HG02678 (cell line): ENCODE measurements around the gene S100Z.
"Not testable (repeated sequence)": the region's sequence is repeated elsewhere in the genome, so short reads cannot be mapped to it uniquely, and the experiment has no call there.

ENCODE experiments used
- ATAC-seq: cut with Tn5 transposase; IDR thresholded peaks from one replicate; pipeline ENCODE4 v1.9.1; 2021; ENCODE audit warnings: mild to moderate bottlenecking, moderate library complexity; ENCODE audit not compliant: unreplicated experiment

S100Z gene

DNA sequence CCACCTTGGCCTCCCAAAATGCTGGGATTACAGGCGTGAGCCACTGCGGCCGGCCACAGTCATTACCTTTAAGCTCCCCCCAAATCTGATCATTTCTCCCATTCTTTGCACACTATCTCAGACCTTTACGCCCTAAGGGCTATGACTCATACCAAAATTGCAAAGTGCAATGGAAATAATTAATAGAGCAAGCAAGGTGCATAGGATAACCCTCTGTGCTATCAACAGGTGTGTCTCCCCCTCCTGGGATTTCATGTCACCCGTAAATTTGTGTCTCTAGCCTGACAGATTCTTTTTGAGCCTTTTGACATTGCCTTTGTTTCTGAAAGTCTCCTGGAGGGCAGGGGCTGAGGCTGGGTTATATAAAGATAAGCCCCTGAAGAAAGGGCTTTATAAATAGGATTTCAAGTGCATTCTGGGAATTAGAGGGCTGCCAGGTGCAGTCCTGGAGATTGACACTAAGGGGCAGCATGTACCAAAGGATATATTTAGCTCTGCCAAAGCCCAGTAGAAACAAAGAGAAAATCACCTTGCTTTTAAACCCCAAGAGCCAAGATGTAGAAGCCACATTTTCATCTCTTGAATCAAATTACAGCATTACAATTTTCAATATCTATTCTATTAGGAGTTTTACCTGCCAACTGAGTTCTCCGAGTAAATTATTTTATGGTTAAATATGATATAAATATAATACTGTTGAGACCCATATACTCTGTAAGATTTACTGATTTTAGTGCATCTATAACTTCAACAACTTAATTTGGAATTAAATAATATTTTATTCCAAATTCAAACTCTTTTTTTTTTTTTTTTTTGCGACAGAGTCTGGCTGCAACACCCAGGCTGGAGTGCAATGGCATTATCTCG is 18.2 kb downstream of the S100Z start:
- peak; percentile 71 for ATAC-seq

- no peak for ATAC-seq
Measured at GRCh38 chr5:76870046-76870445, 20.2 kb downstream of the S100Z start.

GRCh38 chr5:76874088-76874581 is 24.3 kb downstream of the S100Z start:
- no peak for ATAC-seq

DNA sequence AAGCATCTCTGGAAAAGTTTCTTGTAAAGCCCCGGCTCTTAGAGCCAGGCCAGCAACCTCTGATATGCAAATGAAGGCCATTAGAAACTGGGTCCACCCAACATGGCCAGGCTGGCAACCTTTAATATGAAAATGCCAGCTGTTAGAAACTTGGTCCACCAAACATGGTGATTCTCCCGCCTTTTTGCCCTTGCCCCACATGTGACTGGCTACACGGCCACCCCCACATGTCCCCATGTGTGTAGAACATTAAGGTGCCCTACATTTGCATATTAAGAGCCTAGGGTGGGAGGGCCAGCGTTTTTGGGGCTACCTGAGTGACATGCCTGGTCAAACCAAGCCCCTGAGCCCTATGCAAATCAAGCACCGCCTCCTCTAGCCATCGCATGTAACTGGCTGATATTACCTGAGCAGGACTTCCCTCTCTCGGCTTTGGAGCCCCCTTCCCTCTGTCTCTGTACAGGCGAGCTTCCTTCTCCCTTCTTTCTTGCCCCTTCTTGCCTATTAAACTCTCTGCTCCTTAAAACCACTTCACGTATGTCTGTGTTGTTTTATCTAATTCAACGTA is 39.0 kb downstream of the S100Z start:
- ATAC-seq, result no peak

- ATAC-seq, result no peak
Measured at GRCh38 chr5:76893294-76893693, 43.5 kb downstream of the S100Z start.

DNA sequence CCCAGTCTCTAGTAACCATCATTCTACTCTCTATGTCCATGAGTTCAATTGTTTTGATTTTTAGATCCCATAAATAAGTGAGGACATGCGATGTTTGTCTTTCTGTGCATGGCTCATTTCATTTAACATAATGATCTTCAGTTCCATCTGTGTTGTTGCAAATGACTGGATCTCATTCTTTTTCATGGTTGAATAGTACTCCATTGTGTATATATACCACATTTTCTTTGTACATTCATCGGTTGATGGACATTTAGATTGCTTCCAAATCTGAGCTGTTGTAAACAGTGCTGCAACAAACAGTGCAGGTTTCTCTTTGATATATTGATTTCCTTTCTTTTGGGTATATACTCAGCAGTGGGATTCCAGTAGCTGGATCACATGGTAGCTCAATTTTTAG is 46.4 kb downstream of the S100Z start:
- no peak for ATAC-seq

DNA sequence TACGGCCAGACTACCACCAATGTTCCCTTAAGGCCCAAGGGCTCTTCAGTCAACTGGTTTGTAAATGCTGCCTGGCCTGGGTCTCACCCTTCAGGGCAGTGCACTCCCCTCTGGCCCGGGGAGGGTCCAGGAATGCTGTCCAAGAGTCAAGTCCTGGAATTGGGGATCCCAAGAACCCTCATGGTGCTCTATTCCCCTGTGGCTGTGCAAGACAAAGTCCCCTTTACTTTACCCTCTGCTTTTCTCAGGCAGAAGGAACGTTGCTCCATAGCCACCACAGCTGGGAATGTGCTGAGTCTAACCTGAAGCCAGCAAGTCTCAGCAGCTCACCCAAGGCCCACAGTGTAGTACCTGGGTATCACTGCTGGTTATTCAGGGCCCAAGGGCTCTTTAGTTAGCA is 51.7 kb downstream of the S100Z start:
- ATAC-seq, result no peak

DNA sequence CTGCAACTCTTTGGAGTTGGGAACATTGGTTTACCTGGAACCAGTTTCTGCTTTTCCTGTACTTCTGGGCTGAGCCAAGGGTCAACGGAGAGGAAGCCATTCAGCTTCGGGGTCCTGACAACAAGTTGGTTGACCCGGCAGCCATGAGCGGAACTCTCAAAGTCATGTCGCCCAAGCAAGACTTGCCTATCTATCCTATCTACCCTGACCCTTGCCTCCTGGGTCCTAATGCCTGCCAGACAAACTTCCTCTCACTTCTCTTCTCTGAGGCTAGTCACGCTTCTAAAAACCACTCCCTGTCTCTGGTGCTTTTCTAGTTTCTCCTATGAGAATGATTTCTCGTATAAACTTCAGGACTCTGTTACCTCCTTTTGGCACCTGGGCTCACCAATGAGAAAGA is 58.4 kb downstream of the S100Z start:
- ATAC-seq, result no peak

GRCh38 chr5:76910344-76910933 is 60.6 kb downstream of the S100Z start:
- ATAC-seq, result not testable (repeated sequence)

- ATAC-seq, result not testable (repeated sequence)
Measured at GRCh38 chr5:76914671-76915070, 64.9 kb downstream of the S100Z start.

DNA sequence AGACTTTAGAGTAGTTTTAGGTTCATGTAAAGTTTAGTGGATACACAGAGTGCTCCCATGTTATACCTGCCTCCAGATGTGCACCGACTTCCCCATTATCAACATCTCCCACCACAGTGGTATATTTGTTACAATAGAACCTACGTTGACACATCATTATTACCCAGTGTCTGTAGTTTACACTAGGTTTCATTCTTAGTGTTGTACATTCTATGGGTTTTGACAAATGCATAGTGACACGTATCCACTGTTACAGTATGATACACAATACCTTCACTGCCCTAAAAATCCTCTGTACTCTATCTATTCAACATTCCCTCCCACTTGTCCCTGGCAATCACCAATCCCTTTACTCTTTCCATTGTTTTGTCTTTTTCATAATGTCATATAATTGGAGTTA is 68.7 kb downstream of the S100Z start:
- no peak for ATAC-seq

- no peak for ATAC-seq
Measured at GRCh38 chr5:76920491-76920890, 70.7 kb downstream of the S100Z start.

DNA sequence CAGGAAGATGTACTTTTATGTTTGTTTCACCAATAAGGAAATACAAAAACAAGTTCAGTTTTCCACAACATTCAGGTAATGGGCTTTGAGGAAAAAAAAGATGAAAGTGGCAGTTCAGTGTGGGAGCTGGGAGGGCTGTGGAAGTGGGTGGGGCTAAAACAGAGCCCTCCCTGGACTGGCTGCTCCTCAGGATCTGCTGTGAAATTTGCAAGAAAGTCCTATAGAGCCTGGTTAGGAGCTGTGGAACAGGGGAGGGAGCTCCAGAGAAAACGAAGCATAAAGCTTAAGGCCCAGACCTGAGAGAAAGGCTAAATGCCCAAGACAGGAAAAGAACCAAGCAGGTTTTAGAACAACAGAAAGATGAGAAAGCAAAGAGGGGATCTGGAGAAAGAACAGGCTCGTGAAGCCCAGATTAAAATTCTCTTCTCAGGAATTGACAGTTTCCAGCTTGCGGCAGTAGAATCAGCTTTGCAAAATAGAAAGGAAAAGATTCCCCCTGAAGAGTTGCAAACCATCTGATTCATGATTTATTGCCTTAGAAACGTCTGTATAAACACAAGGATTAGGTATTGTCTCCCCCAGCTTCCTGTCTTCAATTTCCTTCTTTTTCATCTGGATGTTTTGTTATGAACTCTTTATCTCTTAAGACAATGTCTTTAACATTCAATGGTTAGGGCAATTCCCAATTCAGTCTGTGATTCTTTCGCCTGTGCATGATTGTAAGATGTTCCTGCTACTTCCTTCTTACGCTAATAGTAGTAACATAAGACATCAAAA is 76.7 kb downstream of the S100Z start:
- ATAC-seq, result no peak

- no peak for ATAC-seq
Measured at GRCh38 chr5:76927961-76928360, 78.1 kb downstream of the S100Z start.

- no peak for ATAC-seq
Measured at GRCh38 chr5:76930083-76930482, 80.3 kb downstream of the S100Z start.

- no peak for ATAC-seq
Measured at GRCh38 chr5:76938177-76938576, 88.4 kb downstream of the S100Z start.

- ATAC-seq, result no peak
Measured at GRCh38 chr5:76941000-76941399, 91.2 kb downstream of the S100Z start.

GRCh38 chr5:76941442-76941841 is 91.6 kb downstream of the S100Z start:
- no peak for ATAC-seq

DNA sequence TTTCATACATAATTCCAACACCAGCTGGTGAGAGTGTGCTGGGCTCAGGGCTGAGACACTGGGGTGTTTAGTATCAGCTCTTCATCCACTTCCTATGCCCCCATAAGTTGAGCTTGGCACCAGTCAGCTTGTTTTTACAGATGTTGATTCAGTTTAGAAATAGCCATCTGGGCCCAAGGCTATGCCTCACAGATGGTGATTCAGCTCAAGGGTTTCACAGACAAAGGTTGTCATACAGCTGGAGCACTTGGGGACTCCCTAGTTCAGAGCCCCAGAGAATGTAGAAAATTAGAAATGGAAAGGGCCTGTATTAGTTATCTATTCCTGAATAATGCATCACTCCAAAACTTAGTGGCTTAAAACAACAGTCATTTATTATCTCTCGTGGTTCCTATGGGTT is 92.8 kb downstream of the S100Z start:
- no peak for ATAC-seq

GRCh38 chr5:76943006-76943405 is 93.2 kb downstream of the S100Z start:
- ATAC-seq, result no peak

- ATAC-seq, result no peak
Measured at GRCh38 chr5:76944638-76945037, 94.8 kb downstream of the S100Z start.
